HG03571 (cell line): ENCODE measurements around the gene METTL9.
"Not testable (repeated sequence)": the region's sequence is repeated elsewhere in the genome, so short reads cannot be mapped to it uniquely, and the experiment has no call there.

Source experiments
- ATAC-seq: cut with Tn5 transposase; IDR thresholded peaks from one replicate; pipeline ENCODE4 v1.9.1; 2021; ENCODE audit not compliant: unreplicated experiment

Gene METTL9

DNA sequence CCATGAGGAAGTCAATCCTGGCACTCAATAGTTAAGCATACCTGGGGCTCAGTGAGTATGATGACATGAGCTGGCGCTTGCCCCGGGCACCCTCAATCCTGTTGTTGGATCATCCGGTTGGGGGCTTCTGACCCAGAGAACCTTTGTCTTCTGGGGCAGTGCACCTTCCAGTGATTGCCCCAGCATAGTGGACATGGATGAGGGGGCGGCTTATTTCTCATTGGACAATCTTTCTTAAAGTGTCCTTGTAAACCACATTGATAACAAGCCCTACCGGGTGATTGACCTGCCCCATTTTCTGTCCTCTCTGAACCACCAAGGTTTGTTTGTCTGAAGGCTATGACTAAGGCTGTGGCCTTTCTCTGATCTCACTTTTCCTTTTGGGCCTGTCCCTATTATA, 34.8 kb downstream of the METTL9 start:
- no peak for ATAC-seq

DNA sequence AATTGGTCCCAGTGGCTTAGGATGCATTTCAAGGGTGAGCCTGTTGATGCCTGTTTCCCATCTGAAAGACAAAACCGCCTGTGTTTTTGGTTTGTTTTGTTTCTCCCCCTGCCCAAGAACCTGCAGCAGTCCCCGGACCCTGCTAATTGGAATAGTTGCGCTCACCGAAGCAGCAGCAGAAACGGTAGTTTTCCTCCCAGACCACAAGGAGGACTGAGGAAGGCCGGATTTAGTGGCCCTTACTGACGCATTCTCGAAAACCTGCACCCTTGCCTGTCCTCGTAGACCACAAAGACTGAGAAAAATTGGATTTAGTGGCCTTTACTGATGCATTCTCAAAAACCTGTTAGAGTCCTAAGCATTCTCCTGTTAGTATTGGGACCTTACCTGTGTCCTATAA, 36.3 kb downstream of the METTL9 start:
- not testable (repeated sequence) for ATAC-seq

DNA sequence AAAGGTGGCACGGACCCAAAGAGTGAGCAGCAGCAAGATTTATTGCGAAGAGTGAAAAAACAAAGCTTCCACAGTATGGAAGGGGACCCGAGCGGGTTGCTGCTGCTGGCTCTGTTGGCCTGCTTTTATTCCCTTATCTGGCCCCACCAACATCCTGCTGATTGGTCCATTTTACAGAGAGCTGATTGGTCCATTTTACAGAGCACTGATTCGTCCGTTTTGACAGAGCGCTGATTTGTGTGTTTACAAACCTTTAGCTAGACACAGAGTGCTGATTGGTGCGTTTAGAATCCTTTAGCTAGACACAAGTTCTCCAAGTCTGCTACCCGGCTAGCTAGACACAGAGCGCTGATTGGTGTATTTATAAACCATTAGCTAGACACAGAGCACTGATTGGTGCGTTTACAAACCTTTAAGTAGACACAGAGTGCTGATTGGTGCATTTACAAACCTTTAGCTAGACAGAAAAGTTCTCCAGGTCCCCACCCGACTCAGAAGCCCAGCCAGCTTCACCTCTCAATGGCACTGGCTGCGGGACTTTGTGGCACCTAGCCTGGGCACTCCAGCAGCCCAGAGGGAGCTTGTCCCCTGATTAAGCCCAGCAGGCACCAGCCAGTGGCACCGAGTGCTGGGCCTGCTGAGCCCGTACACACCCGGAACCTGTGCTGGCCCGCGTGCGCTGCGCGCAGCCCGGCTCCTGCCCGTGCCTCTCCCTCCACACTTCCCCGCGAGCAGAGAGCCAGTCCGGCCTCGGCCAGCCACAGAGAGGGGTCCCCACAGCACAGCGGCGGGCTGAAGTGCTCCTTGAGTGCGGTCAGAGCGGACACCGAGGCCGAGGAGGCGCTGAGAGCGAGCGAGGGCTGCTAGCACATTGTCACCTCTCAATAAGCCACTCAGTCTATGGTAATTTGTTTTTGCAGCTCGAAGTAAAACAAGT, 37.9 kb downstream of the METTL9 start:
- ATAC-seq, result no peak

DNA sequence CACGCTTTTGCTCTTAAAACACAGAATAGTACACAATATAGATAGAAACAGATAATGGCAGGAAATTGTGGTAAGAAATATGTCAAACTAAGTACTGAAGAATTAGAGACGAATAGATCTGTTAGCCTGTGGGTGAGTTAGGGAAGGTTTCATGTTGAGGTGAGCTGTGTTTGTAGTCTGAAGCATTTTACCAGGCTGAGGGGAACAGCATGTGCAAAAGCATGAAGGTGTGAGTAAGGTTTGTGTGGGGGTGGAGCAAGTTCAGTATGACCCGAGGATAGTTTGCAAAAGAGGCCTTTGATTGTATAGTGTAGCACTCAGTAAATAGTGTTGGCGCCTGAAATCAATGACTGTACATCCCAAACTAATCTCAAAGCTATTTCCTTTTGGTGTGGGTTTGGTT, 39.2 kb downstream of the METTL9 start:
- ATAC-seq, result no peak

DNA sequence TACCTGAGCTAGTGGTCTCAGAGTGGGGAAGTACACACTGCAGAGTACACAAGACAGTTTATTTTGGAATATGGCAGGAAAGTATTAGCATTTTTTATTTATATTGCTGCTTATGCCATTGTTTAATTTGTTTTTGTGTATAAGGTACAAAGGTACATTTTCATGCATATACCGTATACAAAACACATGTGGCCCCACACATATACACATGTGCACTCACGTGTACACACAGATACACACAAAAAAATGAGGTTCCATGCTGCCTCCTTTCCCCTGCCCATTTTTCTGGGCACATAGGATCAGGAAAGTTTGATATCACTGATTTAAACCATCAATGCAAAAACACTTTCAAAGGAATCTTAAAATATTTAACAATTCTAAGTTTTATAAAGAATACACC, 40.1 kb downstream of the METTL9 start:
- no peak for ATAC-seq

DNA sequence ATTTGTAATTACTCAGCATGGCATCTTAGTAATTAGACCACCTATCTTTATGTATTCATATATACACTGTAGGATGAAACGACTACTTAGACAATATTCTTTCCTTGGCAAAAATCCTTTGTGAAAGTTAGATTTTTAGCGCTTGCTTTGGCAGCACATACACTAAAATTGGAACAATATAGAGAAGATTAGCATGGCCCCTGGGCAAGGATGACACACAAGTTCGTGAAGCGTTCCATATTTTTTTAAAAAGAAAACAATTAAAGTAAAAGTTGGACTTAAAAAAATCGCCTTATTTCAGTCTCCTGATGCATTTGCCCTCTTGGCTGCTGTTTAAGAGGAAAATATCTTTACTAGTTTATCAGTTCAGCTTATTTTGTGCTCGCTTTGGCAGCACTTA, 42.5 kb downstream of the METTL9 start:
- ATAC-seq, result no peak

DNA sequence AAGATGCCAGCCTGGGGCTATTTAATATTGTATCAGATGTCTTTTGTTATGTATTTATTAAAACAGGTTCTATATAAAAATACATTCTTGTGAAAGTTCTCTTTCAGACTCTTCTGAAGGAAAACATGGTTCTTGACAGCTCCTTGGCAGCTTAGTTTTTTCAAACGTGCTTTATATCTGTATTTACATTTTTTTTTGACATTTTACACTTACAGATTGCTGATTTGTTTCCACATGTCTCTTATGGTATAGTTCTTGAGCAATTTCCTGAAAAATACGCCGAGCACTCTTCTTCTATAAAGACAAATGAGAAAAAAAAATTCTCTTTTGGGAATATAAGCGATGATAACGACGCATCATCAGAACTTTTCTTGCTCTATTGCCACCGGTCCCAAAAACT, 43.5 kb downstream of the METTL9 start:
- no peak for ATAC-seq

DNA sequence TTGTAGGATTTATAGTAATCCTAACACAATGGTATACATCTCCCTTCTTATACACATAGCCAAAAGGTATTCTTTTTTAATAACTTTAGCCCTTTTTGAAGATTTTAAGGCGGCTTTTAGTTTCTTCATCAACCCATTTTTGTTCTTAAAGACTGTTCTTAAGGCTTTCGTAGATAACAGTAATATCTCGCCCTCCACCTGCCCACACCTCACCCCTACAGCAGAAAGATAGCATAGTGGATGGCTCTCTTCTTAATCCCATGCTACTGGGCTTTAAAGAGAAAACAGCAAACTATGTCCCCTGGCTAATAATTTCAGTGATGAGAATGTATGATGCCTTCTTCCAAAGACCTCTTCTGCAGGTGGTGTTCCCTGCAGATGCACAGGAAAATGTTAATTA, 44.4 kb downstream of the METTL9 start:
- ATAC-seq, result no peak

DNA sequence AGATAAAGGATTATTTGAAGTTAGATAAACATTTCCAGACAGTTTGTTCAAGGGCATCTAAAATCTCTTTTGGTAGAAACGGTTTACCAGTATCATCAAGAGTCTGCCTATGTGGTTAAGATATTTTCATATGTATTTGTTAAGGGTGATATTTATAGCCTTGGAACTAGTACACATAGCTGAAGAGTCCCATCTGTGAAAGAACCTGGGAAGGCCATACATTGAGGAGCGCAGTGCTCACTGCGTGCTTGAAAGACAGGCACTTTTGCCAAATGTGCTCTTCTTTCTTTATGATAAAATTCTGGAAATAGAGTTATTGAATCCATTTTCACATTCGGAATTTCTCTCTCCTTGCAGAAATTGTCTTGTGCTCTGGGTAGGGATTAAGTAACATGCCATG, 45.3 kb downstream of the METTL9 start:
- ATAC-seq, result no peak

DNA sequence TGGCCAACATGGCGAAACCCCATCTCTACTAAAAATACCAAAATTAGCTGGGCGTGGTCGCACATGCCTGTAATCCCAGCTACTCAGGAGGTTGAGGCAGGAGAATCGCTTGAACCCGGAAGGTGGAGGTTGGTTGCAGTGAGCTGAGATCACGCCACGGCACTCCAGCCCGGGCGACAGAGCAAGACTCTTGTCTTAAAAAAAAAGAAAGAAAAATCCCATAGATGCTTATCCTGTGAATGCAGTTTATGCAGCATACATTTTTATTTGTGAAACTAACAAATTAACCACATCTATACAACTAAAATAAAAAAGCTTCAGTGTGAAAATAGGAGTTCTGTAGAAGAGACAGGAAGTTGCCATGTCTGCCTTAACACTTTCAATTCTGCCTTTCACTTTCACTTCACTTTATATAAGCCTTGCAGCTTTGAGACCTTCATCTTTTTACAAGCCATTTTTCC, 45.9 kb downstream of the METTL9 start:
- peak; percentile 41 for ATAC-seq

DNA sequence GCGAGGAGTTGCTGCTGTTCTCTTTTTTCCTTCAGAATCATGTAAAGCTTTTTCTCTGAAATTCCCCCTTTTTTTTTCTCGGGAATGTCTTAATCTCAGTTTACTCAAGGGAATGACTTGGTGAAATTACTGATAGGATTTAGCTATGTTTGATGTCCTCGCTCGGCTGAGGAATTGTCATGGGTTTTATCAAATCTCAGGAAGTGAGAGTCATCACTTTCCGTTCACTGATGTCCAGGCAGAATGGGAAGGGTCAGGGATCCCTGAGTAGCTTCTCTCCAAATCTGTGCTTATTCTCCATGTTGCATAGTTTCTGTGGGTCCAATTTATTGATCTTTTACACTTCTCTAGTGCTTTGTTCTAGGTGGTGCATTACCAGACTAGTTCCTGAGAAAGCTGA, 46.7 kb downstream of the METTL9 start:
- ATAC-seq, result no peak

DNA sequence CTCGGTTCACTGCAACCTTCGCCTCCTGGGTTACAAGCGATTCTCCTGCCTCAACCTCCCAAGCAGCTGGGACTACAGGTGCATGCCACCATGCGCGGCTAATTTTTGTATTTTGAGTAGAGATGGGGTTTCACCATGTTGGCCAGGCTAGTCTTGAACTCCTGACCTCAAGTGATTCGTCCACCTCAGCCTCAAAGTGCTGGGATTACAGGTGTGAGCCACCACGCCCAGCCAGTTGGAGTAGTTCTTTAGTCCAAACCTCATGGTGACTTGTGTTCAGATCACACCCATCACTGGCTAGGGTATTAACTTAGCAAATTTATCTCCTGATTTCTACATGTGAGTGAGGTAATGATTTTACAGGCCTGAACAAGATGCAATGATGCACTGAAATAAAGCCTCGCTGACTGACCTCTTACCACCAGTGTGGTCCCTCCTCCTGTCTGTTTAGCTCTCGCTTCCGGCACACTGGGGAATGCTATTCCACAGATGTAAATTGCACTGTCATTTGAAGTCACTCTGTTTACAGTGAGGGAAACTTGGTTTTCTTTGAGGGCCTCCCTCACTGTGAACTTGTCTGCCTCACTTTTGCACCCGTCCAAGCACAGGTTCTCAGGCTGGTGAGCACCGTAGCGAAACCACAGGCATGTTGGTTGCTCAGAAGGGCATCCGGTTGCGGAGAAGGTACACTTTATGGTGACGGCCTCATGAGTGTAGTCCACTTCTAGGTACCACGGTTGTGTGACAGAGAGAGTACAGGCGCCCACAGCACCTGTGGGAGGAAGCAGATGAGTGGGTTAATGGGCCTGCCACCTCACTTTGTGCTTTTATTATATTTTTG, 47.6 kb downstream of the METTL9 start:
- peak; percentile 79 for ATAC-seq

DNA sequence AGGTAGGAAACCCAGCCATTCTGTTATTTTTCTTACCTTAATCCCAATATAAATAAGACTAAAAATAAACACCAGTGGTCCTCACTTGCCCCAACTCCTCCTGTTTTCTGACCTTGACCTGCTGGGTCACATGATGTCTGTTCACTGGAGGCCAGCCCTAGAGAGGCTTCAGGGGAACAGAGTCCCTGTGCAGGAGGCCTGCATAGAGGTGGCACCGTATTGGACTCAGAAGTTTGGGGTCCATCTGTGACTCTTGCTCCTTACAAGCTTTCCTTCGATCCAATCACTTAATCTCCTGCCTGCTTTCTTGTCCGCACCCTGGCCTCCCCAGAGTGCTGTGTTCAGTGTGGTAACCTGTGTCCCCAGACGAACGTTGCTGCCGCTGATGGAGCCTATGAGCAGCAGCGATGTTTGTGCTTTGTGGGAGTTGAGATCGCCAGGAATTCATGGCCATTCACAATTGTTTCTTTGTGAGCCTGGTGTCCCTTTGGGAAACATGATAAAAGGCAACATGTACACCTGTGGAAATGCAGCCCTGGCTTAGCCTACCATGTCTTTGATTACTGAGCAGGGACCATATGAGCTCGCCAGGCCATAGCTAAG, 48.3 kb downstream of the METTL9 start:
- ATAC-seq, result no peak

DNA sequence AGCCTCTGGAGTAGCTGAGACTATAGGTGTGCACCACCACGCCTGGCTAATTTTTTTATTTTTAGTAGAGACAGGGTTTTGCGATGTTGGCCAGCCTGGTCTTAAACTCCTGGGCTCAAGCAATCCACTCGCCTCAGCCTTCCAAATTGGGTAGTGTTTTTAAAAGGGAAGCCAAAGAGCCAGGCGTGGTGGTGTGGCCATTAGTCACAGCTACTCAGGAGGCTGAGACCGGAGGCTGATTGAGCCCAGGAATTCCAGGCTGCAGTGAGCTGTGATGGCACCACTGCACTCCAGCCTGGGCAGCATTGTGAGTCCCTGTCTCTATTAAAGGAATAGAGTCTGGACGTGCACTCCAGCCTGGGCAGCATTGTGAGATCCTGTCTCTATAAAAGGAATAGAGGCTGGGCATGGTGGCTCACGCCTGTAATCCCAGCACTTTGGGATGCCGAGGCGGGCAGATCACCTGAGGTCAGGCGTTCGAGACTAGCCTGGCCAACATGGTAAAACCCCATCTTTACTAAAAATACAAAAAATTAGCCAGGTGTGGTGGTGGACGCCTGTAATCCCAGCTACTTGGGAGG, 50.5 kb downstream of the METTL9 start:
- ATAC-seq, result not testable (repeated sequence)

DNA sequence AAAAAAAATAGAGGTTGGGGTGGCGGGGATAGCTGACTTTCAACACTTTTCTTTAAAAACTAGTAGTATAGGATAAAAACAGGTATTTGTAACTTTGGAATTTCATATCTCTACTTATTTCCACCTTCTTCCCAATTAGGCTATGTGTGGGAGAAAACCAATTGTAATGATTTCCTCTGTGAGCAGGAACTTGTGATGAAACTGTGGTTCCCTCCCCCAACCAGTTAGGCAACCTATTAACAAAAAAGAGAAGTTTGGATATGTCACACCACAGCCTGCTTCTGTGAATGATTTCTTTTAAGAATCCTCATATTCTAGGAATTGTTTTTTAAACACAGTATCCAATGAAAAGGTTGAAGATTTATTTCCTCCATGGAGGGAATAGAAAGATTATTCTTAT, 51.1 kb downstream of the METTL9 start:
- ATAC-seq, result no peak

DNA sequence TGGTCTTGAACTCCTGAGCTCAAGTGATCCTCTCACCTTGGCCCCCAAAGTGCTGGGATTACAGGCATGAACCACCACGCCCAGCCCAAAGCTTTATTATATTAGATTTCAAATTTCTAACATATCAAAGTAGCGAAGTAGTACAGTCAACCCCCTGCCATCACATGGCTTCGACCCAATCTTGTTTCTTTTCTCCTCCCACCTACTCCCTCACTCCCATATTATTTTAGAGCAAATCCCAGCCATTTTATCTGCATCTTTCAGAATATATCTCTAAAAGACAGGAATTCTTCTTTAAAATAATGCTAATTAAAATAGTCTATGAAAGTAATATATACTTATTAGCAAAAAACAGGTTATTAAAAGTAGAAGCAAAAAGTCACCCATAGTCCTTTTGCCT, 52.1 kb downstream of the METTL9 start:
- ATAC-seq, result no peak

DNA sequence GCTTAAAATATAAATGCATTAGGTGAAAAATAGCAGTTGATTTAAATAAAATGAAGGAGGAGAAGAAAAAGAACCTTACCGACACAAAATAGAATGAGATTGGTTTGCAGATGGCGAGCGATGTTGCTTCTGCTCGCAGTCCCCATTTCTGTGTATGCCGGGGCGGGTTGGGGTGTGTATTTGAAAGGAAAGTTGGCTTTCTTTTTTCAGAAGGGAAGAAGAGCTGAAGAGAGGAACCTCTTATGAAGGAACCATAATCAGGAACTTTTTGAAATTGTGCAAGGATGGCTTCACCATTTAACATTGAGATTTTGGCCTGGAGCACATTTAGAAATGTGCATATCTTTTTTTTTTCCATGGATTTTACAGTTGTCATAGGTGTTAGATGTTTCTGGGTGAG, 53.1 kb downstream of the METTL9 start, which contains the start of gene IGSF6:
TSS of gene IGSF6 (minus strand) at position 156 of the 400 bp plus-strand sequence. CDS start at position 146, 10 bp downstream.
- ATAC-seq, result no peak

DNA sequence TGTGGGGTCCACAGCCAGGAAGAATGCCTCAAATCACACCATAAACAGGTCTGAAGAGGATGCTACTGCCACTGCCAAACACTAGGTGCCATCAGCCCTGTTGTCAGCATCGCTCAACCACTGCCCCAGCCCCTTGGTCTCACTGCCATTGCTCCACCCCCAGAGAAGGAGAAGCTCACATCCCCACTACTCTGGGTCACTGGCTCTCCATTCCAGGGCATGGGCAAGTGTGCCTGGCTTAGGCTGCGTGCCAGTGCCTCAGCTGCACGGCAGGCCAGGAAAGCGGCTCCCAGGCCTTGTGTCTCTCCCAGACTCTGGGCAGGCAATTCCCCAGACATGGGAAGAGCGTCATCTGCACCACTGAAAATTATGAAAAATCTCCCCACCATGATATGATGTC, 54.2 kb downstream of the METTL9 start:
- no peak for ATAC-seq

DNA sequence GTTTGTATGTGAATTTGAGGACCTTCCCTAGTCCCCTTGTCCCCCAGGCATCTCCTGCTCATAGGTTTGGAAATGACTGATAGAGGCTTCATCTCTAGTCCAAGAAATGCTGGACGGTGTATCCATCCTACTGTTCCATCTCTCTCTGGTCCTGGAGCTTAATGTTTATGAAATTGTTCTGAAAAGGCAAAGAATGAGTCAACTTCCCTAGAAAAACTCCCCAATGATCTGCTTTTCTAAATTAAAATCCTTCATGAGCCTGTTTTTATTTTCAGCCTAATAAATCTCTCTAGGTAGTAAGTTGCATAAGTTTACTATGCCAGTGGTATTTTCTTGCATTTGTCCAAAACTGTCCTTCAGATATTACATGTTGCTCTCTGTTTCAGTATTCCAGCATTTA, 55.1 kb downstream of the METTL9 start:
- no peak for ATAC-seq

DNA sequence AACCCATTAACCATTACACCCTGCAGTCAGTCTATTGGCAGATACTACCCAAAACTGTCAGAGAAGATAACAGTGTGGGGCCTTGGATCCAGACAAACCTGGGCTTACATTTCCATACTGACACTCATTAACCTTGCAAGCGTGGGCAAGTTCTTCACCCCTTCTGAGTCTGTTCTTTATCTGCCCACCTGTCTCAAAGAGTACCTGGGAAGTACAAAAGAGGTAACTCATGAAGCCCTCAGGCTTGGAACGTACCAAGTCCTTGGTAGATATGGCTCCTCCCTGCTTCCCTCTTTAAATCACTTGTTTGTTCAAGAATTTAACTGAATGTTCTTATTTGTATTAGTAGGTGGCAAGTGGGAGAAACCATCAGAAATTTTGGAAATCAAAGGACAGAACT, 55.5 kb downstream of the METTL9 start:
- ATAC-seq, result no peak
